Activated CD4-positive, alpha-beta T cell treated with anti-CD3 and anti-CD28 coated beads, Interleukin-10, Interleukin-2, amounts not matched to agents 100 ng/mL and 50 ng/mL, durations not matched to agents 16 hours and 8 hours (primary cell): ENCODE data around the gene TMC2.
"Not testable (repeated sequence)": the region's sequence is repeated elsewhere in the genome, so short reads cannot be mapped to it uniquely, and the experiment has no call there.

Source experiments
- DNase-seq: peaks from one replicate; pipeline ENCODE4 v3.0.0-alpha.2; 2020

The TMC2 gene

GRCh38 chr20:2663887-2664719 lies 127.7 kb downstream of the TMC2 start, which contains the start of gene IDH3B:
Gene IDH3B, minus strand, starts transcription at chr20:2664216. Its CDS starts 28 bp downstream, at chr20:2664188.
- DNase-seq = peak; percentile 94

- no peak for DNase-seq
These were observed 135.6 kb downstream of the TMC2 start for GRCh38 chr20:2671977-2672376.

GRCh38 chr20:2672446-2672845 lies 136.1 kb downstream of the TMC2 start:
- no peak for DNase-seq

- no peak for DNase-seq
These were observed 137.1 kb downstream of the TMC2 start for GRCh38 chr20:2673453-2673852.

- no peak for DNase-seq
These were observed 143.7 kb downstream of the TMC2 start for GRCh38 chr20:2680046-2680445.

GRCh38 chr20:2682040-2682439 lies 145.7 kb downstream of the TMC2 start:
- DNase-seq = not testable (repeated sequence)

GRCh38 chr20:2684817-2685216 lies 148.4 kb downstream of the TMC2 start:
- not testable (repeated sequence) for DNase-seq

GRCh38 chr20:2687514-2687913 lies 151.1 kb downstream of the TMC2 start:
- DNase-seq = no peak

- peak; percentile 78 for DNase-seq
These were observed 151.7 kb downstream of the TMC2 start for GRCh38 chr20:2688041-2688591.

- no peak for DNase-seq
These were observed 153.8 kb downstream of the TMC2 start for GRCh38 chr20:2690213-2690612.

- no peak for DNase-seq
These were observed 154.3 kb downstream of the TMC2 start for GRCh38 chr20:2690718-2691117.

GRCh38 chr20:2691127-2691526 lies 154.8 kb downstream of the TMC2 start:
- no peak for DNase-seq
